OCI-LY1 (cell line): ENCODE data around the gene CCDC81.

Experiments used
- H2AFZ ChIP-seq: fragments of 200-600 bp; sonication (generic), shearing (Covaris generic); 2 replicates; pipeline ENCODE4 v1.6.0; 2014; ENCODE audit warnings: antibody characterized with exemption, mild to moderate bottlenecking, low read length
- H3F3A ChIP-seq: fragments of 200-600 bp; sonication (generic), shearing (Covaris generic); 2 replicates; pipeline ENCODE4 v1.6.0; 2014; ENCODE audit warnings: mild to moderate bottlenecking, antibody characterized with exemption, low read length, moderate library complexity; ENCODE audit not compliant: insufficient read depth
- H3K27ac ChIP-seq: fragments of 200-600 bp; sonication (generic); 2 replicates; pipeline ENCODE4 v1.5.1; 2014; ENCODE audit warnings: low read length, mixed run types, mild to moderate bottlenecking, low read depth; ENCODE audit not compliant: poor library complexity, severe bottlenecking
- H3K27me3 ChIP-seq: fragments of 200-600 bp; sonication (generic); 2 replicates; pipeline ENCODE4 v1.6.0; 2014; ENCODE audit warnings: antibody characterized with exemption, mild to moderate bottlenecking, low read length, moderate library complexity; ENCODE audit not compliant: insufficient read depth
- H3K36me3 ChIP-seq: fragments of 200-600 bp; sonication (generic); 2 replicates; pipeline ENCODE4 v1.6.1; 2014; ENCODE audit warnings: mild to moderate bottlenecking, antibody characterized with exemption, low read length, moderate library complexity, mixed read lengths; ENCODE audit not compliant: insufficient read depth
- H3K4me1 ChIP-seq: fragments of 200-600 bp; sonication (generic); 2 replicates; pipeline ENCODE4 v1.5.1; 2014; ENCODE audit warnings: mild to moderate bottlenecking, low read length, moderate library complexity; ENCODE audit not compliant: insufficient read depth, severe bottlenecking
- H3K4me2 ChIP-seq: fragments of 200-600 bp; sonication (generic), shearing (Covaris generic); 2 replicates; pipeline ENCODE4 v1.6.1; 2014; ENCODE audit warnings: low read length
- H3K4me3 ChIP-seq: fragments of 200-600 bp; sonication (generic); 2 replicates; pipeline ENCODE4 v1.5.1; 2014; ENCODE audit warnings: low read length, low read depth, mild to moderate bottlenecking, mixed read lengths; ENCODE audit not compliant: poor library complexity, severe bottlenecking
- H3K79me2 ChIP-seq: fragments of 200-600 bp; shearing (Covaris generic); 2 replicates; pipeline ENCODE4 v1.6.1; 2016; ENCODE audit warnings: mixed run types, low read length, mixed read lengths; ENCODE audit not compliant: insufficient read depth
- H3K9ac ChIP-seq: fragments of 200-600 bp; sonication (generic), shearing (Covaris generic); 2 replicates; pipeline ENCODE4 v1.6.1; 2014; ENCODE audit warnings: mild to moderate bottlenecking, low read length, mixed read lengths
- H3K9me2 ChIP-seq: fragments of 200-600 bp; sonication (generic), shearing (Covaris generic); 2 replicates; pipeline ENCODE4 v1.6.1; 2014; ENCODE audit warnings: low read depth, mild to moderate bottlenecking, low read length, mixed read lengths
- H3K9me3 ChIP-seq: fragments of 200-600 bp; shearing (Covaris generic); 2 replicates; pipeline ENCODE4 v1.6.1; 2014; ENCODE audit warnings: low read length, mixed read lengths
- H4K20me1 ChIP-seq: fragments of 200-600 bp; sonication (generic), shearing (Covaris generic); 2 replicates; pipeline ENCODE4 v1.6.0; 2016; ENCODE audit warnings: mild to moderate bottlenecking, low read length; ENCODE audit not compliant: insufficient read depth
- EZH2 ChIP-seq: fragments of 200-600 bp; sonication (generic), shearing (Covaris generic); IDR thresholded peaks from 2 replicates; pipeline ENCODE4 v1.8.0; 2017; ENCODE audit warnings: borderline replicate concordance, mixed run types, mild to moderate bottlenecking, antibody characterized with exemption, low read length, moderate library complexity, mixed read lengths
- TF ChIP-seq, protein P1 (sequence below): fragments of 200-600 bp; sonication (generic), shearing (Covaris generic); IDR thresholded peaks from 2 replicates; pipeline ENCODE4 v1.5.1; 2017; ENCODE audit warnings: mild to moderate bottlenecking, antibody characterized with exemption, low read length, moderate library complexity, mixed read lengths

The CCDC81 gene

GRCh38 chr11:86370922-86371594 lies 3.6 kb upstream of the CCDC81 start:
- no peak overlapping the region for H3K4me3 ChIP-seq
- H3K27me3 ChIP-seq: no peaks in the 10 kb centered on the region
- H2AFZ ChIP-seq: no peak overlapping the region
- H3K4me1 ChIP-seq: no peaks in the 10 kb centered on the region
- H3K4me2 ChIP-seq: no peak overlapping the region
- H3F3A ChIP-seq: no peaks in the 10 kb centered on the region
- no peak for TF ChIP-seq EZH2
- TF ChIP-seq, protein P1, sequence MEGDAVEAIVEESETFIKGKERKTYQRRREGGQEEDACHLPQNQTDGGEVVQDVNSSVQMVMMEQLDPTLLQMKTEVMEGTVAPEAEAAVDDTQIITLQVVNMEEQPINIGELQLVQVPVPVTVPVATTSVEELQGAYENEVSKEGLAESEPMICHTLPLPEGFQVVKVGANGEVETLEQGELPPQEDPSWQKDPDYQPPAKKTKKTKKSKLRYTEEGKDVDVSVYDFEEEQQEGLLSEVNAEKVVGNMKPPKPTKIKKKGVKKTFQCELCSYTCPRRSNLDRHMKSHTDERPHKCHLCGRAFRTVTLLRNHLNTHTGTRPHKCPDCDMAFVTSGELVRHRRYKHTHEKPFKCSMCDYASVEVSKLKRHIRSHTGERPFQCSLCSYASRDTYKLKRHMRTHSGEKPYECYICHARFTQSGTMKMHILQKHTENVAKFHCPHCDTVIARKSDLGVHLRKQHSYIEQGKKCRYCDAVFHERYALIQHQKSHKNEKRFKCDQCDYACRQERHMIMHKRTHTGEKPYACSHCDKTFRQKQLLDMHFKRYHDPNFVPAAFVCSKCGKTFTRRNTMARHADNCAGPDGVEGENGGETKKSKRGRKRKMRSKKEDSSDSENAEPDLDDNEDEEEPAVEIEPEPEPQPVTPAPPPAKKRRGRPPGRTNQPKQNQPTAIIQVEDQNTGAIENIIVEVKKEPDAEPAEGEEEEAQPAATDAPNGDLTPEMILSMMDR: no peak
- H3K9me2 ChIP-seq: no peaks in the 10 kb centered on the region
- no peaks in the 10 kb centered on the region for H4K20me1 ChIP-seq
- H3K79me2 ChIP-seq: no peaks in the 10 kb centered on the region
- no peaks in the 10 kb centered on the region for H3K36me3 ChIP-seq
- H3K9me3 ChIP-seq: no peaks in the 10 kb centered on the region
- H3K27ac ChIP-seq: no peak overlapping the region
- H3K9ac ChIP-seq: no peak overlapping the region

GRCh38 chr11:86372041-86372440 lies 2.6 kb upstream of the CCDC81 start:
- no peaks in the 10 kb centered on the region for H3K4me1 ChIP-seq
- no peaks in the 10 kb centered on the region for H3K36me3 ChIP-seq
- no peaks in the 10 kb centered on the region for H3K27me3 ChIP-seq
- no peak overlapping the region for H3K4me3 ChIP-seq
- H3K4me2 ChIP-seq: no peak overlapping the region
- TF ChIP-seq EZH2: no peak
- TF ChIP-seq, protein P1: no peak
- H3F3A ChIP-seq: no peaks in the 10 kb centered on the region
- H3K9ac ChIP-seq: no peak overlapping the region
- H3K9me3 ChIP-seq: no peaks in the 10 kb centered on the region
- no peak overlapping the region for H3K27ac ChIP-seq
- H4K20me1 ChIP-seq: no peaks in the 10 kb centered on the region
- H2AFZ ChIP-seq: no peak overlapping the region
- no peaks in the 10 kb centered on the region for H3K9me2 ChIP-seq
- no peaks in the 10 kb centered on the region for H3K79me2 ChIP-seq

GRCh38 chr11:86372586-86372985 lies 2.1 kb upstream of the CCDC81 start:
- Histone ChIP-seq H3F3A (no peaks in the 10 kb centered on the region), H3K9me2 (no peaks in the 10 kb centered on the region), H3K4me3 (no peak overlapping the region), H2AFZ (no peak overlapping the region), H3K27me3 (no peaks in the 10 kb centered on the region), H3K4me2 (no peak overlapping the region), H4K20me1 (no peaks in the 10 kb centered on the region), H3K36me3 (no peaks in the 10 kb centered on the region), H3K79me2 (no peaks in the 10 kb centered on the region), H3K9ac (no peak overlapping the region), H3K4me1 (no peaks in the 10 kb centered on the region), H3K27ac (no peak overlapping the region), H3K9me3 (no peaks in the 10 kb centered on the region)
- TF ChIP-seq, protein P1: no peak
- no peak for TF ChIP-seq EZH2
